ENCODE measurements around the gene CLEC16A. TPM values are rescaled to one million over a fixed set of nuclear protein-coding genes. Genes with fewer than 3 reads are reported as not detected.

CLEC16A gene
- total RNA-seq, 3 donors from 2014 or later, result 20.0 to 35.3 (median 33.1) TPM

GRCh38 chr16:11207646-11208045 lies 263.3 kb downstream of the CLEC16A start:
- Histone ChIP-seq H3K9me3 (peaks cover 0 to 5% of the 10 kb centered on the region in 2 donors), H3K27me3 (no peaks in the 10 kb centered on the region), H3K4me1 (no peaks in the 10 kb centered on the region), H3K36me3 (no peaks in the 10 kb centered on the region), H3K4me3 (no peak overlapping the region), H3K27ac (no peak overlapping the region)
- TF ChIP-seq POLR2A (IDR thresholded peaks at IDR 0.05) (no peak), POLR2AphosphoS5 (IDR thresholded peaks at IDR 0.05) (no peak)
- TF ChIP-seq, protein P1, sequence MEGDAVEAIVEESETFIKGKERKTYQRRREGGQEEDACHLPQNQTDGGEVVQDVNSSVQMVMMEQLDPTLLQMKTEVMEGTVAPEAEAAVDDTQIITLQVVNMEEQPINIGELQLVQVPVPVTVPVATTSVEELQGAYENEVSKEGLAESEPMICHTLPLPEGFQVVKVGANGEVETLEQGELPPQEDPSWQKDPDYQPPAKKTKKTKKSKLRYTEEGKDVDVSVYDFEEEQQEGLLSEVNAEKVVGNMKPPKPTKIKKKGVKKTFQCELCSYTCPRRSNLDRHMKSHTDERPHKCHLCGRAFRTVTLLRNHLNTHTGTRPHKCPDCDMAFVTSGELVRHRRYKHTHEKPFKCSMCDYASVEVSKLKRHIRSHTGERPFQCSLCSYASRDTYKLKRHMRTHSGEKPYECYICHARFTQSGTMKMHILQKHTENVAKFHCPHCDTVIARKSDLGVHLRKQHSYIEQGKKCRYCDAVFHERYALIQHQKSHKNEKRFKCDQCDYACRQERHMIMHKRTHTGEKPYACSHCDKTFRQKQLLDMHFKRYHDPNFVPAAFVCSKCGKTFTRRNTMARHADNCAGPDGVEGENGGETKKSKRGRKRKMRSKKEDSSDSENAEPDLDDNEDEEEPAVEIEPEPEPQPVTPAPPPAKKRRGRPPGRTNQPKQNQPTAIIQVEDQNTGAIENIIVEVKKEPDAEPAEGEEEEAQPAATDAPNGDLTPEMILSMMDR (IDR thresholded peaks at IDR 0.05), result no peak
- DNase-seq (ENCODE audit: low spot score in 2 of 2), result no peak
- intact Hi-C loops (cut with DNase I; ENCODE audit: low total_unique reads), result loop anchor here (2.0 kb wide), 1 partner anchor 31 kb away; no protein-coding TSS in a partner anchor

DNA sequence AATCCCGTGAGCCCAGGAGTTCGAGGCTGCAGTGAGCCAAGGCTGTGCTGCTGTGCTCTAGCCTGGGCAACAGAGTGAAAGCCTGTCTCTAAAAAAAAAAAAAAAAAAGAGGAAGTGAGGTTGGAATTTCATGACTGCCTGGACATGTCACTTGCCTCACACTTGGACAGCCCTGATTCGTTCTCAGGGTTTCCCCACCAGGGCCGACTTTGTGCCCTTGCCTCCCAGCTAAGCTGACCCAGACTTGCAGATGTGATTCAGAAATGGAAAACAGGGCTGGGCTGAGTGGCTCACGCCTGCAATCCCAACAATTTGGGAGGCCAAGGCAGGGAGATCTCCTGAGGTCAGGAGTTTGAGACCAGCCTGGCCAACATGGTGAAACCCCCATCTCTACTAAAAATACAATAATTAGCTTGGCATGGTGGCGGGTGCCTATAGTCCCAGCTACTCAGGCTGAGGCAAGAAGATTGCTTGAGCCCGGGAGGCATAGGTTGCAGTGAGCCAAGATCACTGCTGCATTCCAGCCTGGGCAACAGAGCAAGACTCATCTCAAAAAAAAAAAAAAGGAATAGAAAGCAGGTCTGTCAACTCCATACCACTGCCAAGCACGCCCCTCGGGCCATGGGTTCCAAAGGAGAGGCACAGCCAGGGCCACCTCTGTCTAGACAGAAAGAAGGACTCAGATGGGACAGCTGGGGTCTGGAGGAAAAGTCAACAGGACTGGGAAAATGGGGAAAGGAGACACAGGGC lies 264.7 kb downstream of the CLEC16A start:
- no peak overlapping the region for H3K4me3 ChIP-seq
- H3K27me3 ChIP-seq, result no peaks in the 10 kb centered on the region
- H3K36me3 ChIP-seq, result no peaks in the 10 kb centered on the region
- TF ChIP-seq, protein P1 (IDR thresholded peaks at IDR 0.05), result no peak
- no peak for TF ChIP-seq POLR2AphosphoS5 (IDR thresholded peaks at IDR 0.05)
- TF ChIP-seq POLR2A (IDR thresholded peaks at IDR 0.05), result no peak
- no peaks in the 10 kb centered on the region for H3K4me1 ChIP-seq
- DNase-seq (ENCODE audit: low spot score in 2 of 2), result no peak
- intact Hi-C loops (cut with DNase I; ENCODE audit: low total_unique reads), result no loop called here
- no peak overlapping the region for H3K27ac ChIP-seq
- peaks cover 0 to 5% of the 10 kb centered on the region in 2 donors for H3K9me3 ChIP-seq

DNA sequence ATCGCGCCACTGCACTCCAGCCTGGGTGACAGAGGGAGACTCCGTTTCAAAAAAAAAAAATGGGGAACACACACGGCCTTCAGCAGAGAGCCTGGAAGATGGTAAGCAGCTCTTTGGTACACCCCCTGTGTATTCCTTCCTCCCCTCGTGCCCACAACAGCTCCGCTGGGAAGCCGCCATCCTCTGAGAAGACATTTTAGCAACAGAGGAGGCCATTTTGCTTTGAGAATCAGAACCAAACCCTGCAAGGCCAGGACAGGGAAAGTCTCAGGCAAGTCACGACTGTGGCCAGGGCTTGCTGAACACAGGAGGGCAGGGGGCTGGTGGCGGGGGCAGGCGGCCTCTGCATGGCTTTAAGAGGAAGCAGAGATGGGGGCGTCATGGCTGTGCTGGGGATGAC lies 265.9 kb downstream of the CLEC16A start:
- H3K27me3 ChIP-seq, result no peaks in the 10 kb centered on the region
- no peak overlapping the region for H3K4me3 ChIP-seq
- peaks cover 0 to 5% of the 10 kb centered on the region in 2 donors for H3K9me3 ChIP-seq
- DNase-seq (ENCODE audit: low spot score in 2 of 2), result no peak
- intact Hi-C loops (cut with DNase I; ENCODE audit: low total_unique reads), result no loop called here
- H3K36me3 ChIP-seq, result no peaks in the 10 kb centered on the region
- no peaks in the 10 kb centered on the region for H3K4me1 ChIP-seq
- TF ChIP-seq POLR2AphosphoS5 (IDR thresholded peaks at IDR 0.05) (no peak), POLR2A (IDR thresholded peaks at IDR 0.05) (no peak)
- TF ChIP-seq, protein P1 (IDR thresholded peaks at IDR 0.05), result no peak
- H3K27ac ChIP-seq, result no peak overlapping the region

GRCh38 chr16:11211061-11211976 lies 267.0 kb downstream of the CLEC16A start:
- no peak for DNase-seq (ENCODE audit: low spot score in 2 of 2)
- TF ChIP-seq, protein P1 (IDR thresholded peaks at IDR 0.05), result no peak
- TF ChIP-seq POLR2AphosphoS5 (IDR thresholded peaks at IDR 0.05) (no peak), POLR2A (IDR thresholded peaks at IDR 0.05) (no peak)
- intact Hi-C loops (cut with DNase I; ENCODE audit: low total_unique reads), result no loop called here
- no peaks in the 10 kb centered on the region for H3K36me3 ChIP-seq
- H3K27me3 ChIP-seq, result no peaks in the 10 kb centered on the region
- peaks cover 7 to 13% of the 10 kb centered on the region in 2 donors for H3K9me3 ChIP-seq
- no peaks in the 10 kb centered on the region for H3K4me1 ChIP-seq
- no peak overlapping the region for H3K27ac ChIP-seq
- H3K4me3 ChIP-seq, result no peak overlapping the region

Measured in breast epithelium (tissue), 4 donors.